Pancreas (tissue), 10 donors: ENCODE results near the gene ANKS1B. TPM values are rescaled to one million over a fixed set of nuclear protein-coding genes. Genes with fewer than 3 reads are reported as not detected.
"Not testable (repeated sequence)": the region's sequence is repeated elsewhere in the genome, so short reads cannot be mapped to it uniquely, and the experiment has no call there.

ENCODE experiments used
- ATAC-seq, 4 donors: fragments of 200-7000 bp; cut with Tn5 transposase; one replicate each; pipeline versions ENCODE4 v1.8.0 to v1.9.1; 2020; ENCODE audit warnings: mild to moderate bottlenecking in 4 of 4, moderate library complexity in 4 of 4
- DNase-seq, 6 donors: peaks; one replicate each; pipeline ENCODE4 v3.0.0-alpha.2; 2020
- FAIRE-seq: peaks from 2 replicates; lab custom pipeline; 2012; peaks lifted over from hg19 to GRCh38; lab: Jason Lieb, UNC
- H3K27ac ChIP-seq, 4 donors: fragments of 200-600 bp; sonication (generic); 1 replicate in 3 of 4; 2 replicates in 1 of 4; pipeline versions ENCODE4 v1.5.0 to v1.8.0; 2020
- H3K27me3 ChIP-seq, 4 donors: fragments of 200-600 bp; one replicate each; pipeline ENCODE4 v1.8.0; 2021
- H3K36me3 ChIP-seq, 3 donors: fragments of 200-600 bp; sonication (generic) in 1 of 3; one replicate each; pipeline versions ENCODE4 v1.5.0 to v1.8.0; 2020 to 2021
- H3K4me1 ChIP-seq, 3 donors: fragments of 200-600 bp; one replicate each; pipeline ENCODE4 v1.8.0; 2021
- H3K4me3 ChIP-seq, 4 donors: fragments of 200-600 bp; sonication (generic) in 2 of 4; one replicate each; pipeline versions ENCODE4 v1.5.0 to v1.8.0; 2020 to 2021
- H3K9me3 ChIP-seq, 4 donors: fragments of 200-600 bp; one replicate each; pipeline ENCODE4 v1.8.0; 2021
- WGBS, 2 donors: extraction: QIAGEN DNeasy Blood & Tissue Kit; methylation state at CpG; one replicate each; pipeline ENCODE4 v1.1.7; 2013; 5-methylcytosine and 5-hydroxymethylcytosine counted together
- intact Hi-C, 3 donors: fragments of 100-400 bp; cut with DNase I; formaldehyde crosslinking; loops; one replicate each; pipeline versions ENCODE4 v1.11.1 to v1.14.2; 2022
- polyA plus RNA-seq, 2 donors: library from polyadenylated mRNA; stranded (reverse); fragments of 200-250 nt; gene quantifications; one replicate each; pipeline ENCODE4 v1.2.3, GENCODE V29; 2013
- total RNA-seq, 6 donors: library from RNA; stranded (reverse); fragmentation: NEBNext Ultra II Directional in 4 of 6; extraction: Animal tissue kit (Norgen Biotek cat#: 25700) in 4 of 6; gene quantifications; one replicate each; pipeline versions ENCODE4 v1.2.1 to v1.2.4, GENCODE V29; 2021 to 2023
- TF ChIP-seq, protein P1 (sequence below), 4 donors: fragments of 200-600 bp; sonication (generic) in 3 of 4; IDR thresholded peaks; one replicate each; pipeline versions ENCODE4 v1.5.0 to v1.8.0; 2021; ENCODE audit warnings: antibody characterized with exemption in 4 of 4
- donor health status: healthy with polysubstance abuse.
- donor health status: DM: no; HTN: no; CAD: no; lungs with moderate emphysema.
- donor health status: DM: no; HTN: no; CAD: no.
- donor health status: control.
- donor health status: control.
- donor health status: Bipolar disorder and iron deficiency.
- donor health status: DM: yes; HTN: yes; CAD: no.
- donor health status: DM: no; HTN: no; CAD: no.
- donor health status: DM: no; HTN: no; CAD: no.
- donor health status: DM: yes; HTN: yes; CAD: no.

Gene ANKS1B
- total and polyA plus RNA-seq, 8 donors, result 0.49 to 3.2 (median 1.9) TPM

DNA sequence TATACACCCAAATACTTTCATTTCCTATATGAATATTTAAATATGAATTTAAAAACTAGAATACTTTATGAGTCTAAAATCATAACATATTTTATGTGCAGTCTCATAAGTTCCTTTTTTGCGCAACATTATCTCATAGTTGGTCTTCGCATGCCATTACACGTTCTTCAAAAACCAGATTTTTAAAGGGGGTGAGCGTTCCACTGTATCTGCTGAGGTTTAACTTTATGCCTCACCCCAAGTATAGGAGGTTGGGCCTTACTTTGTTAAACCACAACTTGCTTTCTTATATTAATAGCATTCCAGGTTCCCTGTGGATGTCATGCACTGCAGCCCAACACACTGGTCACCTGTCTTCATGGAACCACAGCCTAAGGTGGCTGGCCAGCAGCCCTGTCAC lies 1221.1 kb downstream of the ANKS1B start:
- FAIRE-seq (no peak), DNase-seq (no peak)
- TF ChIP-seq, protein P1, sequence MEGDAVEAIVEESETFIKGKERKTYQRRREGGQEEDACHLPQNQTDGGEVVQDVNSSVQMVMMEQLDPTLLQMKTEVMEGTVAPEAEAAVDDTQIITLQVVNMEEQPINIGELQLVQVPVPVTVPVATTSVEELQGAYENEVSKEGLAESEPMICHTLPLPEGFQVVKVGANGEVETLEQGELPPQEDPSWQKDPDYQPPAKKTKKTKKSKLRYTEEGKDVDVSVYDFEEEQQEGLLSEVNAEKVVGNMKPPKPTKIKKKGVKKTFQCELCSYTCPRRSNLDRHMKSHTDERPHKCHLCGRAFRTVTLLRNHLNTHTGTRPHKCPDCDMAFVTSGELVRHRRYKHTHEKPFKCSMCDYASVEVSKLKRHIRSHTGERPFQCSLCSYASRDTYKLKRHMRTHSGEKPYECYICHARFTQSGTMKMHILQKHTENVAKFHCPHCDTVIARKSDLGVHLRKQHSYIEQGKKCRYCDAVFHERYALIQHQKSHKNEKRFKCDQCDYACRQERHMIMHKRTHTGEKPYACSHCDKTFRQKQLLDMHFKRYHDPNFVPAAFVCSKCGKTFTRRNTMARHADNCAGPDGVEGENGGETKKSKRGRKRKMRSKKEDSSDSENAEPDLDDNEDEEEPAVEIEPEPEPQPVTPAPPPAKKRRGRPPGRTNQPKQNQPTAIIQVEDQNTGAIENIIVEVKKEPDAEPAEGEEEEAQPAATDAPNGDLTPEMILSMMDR (IDR thresholded peaks at IDR 0.05), result no peak

DNA sequence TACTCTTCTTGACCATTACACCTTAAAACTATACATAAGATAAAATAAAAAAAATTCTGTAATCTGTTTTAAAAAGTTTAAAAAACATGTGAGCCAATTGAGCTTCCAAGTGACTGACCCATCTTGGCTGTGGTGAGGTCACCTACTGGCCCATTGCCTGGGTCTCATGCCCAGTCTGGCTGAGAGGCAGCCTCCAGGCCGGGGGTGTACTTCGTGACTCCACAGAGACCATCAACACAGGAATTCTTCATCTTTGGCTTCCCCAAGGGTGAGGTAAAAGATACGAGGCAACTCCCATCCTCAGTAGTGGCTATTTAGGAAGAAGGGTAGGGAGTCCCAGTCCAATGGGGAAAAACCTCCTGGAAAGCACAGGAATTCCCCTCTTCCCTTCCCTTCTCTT lies 1226.4 kb downstream of the ANKS1B start:
- Histone ChIP-seq H3K9me3 (no peaks in the 10 kb centered on the region), H3K36me3 (no peaks in the 10 kb centered on the region), H3K4me1 (no peaks in the 10 kb centered on the region), H3K4me3 (no peak overlapping the region), H3K27me3 (no peaks in the 10 kb centered on the region), H3K27ac (no peak overlapping the region)
- intact Hi-C loops, result no loop called here
- ATAC-seq, result peak in 1 of 4 donors; percentile 36
- FAIRE-seq, result no peak
- WGBS, 2 donors, result 69 to 75% methylated on average over 3 of the region's 3 CpGs
- TF ChIP-seq, protein P1 (IDR thresholded peaks at IDR 0.05), result no peak
- DNase-seq, result no peak

More for the DNA sequence above, 1221.1 kb downstream of the ANKS1B start:
- no peaks in the 10 kb centered on the region for H3K9me3 ChIP-seq
- no peak overlapping the region for H3K4me3 ChIP-seq
- H3K27me3 ChIP-seq, result no peaks in the 10 kb centered on the region
- no peaks in the 10 kb centered on the region for H3K36me3 ChIP-seq
- no peak for ATAC-seq
- 88 to 93% methylated on average over 4 of the region's 4 CpGs for WGBS, 2 donors
- intact Hi-C loops, result no loop called here
- no peak overlapping the region for H3K27ac ChIP-seq
- H3K4me1 ChIP-seq, result no peaks in the 10 kb centered on the region

DNA sequence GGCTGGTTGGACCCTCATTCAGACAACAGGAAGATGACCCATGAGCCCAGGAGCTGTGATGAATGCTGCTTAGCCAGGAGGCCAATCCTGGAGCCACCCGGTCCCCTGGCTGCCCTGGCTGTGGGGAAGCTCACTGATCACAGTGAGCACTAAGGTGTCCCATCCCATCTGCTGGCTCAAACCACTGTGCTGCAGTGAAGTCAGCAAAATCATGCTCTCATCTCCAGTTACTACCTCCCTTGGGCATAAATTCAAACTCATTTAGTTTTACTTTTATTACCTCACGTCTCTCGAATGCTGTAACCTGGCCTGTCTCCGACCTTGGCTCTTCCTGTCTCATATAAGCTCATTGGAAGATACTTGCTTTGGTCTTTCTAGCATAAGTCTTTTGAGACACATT lies 1227.3 kb downstream of the ANKS1B start:
- Histone ChIP-seq H3K9me3 (no peaks in the 10 kb centered on the region), H3K27me3 (no peaks in the 10 kb centered on the region), H3K4me1 (no peaks in the 10 kb centered on the region), H3K27ac (no peak overlapping the region), H3K4me3 (no peak overlapping the region), H3K36me3 (no peaks in the 10 kb centered on the region)
- intact Hi-C loops, result no loop called here
- WGBS, 2 donors, result 59 to 66% methylated on average over 4 of the region's 4 CpGs
- ATAC-seq (no peak), FAIRE-seq (no peak), DNase-seq (no peak)
- TF ChIP-seq, protein P1 (IDR thresholded peaks at IDR 0.05), result no peak

DNA sequence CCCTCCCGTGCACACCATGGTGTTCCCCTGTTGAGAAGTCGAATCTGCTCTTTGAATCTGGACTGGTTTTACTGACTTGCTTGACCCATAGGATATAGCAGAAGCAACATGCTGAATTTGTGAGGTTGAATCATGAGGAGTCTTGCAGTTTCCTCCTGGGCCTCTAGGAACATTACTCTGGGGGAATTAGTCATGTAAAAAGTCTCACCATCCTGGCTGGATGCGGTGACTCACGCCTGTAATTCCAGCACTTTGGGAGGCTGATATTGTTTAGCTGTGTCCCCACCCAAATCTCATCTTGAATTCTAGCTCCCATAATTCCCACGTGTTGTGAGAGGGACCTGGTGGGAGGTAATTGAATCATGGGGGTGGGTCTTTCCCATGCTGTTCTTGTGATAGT lies 1228.9 kb downstream of the ANKS1B start:
- WGBS, 2 donors, result 80 to 85% methylated on average over 5 of the region's 5 CpGs
- H3K36me3 ChIP-seq, H3K27ac ChIP-seq, H3K4me1 ChIP-seq, intact Hi-C loops, FAIRE-seq, H3K4me3 ChIP-seq, H3K27me3 ChIP-seq, DNase-seq, ATAC-seq, H3K9me3 ChIP-seq: not testable (repeated sequence)

DNA sequence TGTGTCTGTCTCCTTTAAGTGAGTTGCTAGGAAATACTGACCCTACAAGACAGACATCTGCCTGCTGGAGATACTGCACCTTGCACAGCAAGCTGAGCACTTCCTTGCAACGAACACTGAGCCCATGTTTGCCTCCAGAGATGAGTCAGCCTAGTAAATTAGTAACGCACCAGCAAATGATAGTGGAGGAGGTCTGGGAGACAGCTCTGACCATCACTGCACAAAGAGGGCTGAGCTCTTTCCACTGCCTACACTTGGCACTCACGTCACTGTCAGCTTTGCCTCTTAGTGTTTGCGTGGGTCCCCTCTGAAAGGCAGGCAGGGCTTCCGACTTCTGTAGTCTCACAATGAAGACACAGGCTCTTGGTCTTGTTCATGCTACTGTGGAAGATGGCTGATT lies 1230.6 kb downstream of the ANKS1B start:
- DNase-seq (no peak), ATAC-seq (peak in 3 of 4 donors; percentile 31 to 74 (median 69)), FAIRE-seq (no peak)
- Histone ChIP-seq H3K27me3 (no peaks in the 10 kb centered on the region), H3K9me3 (no peaks in the 10 kb centered on the region), H3K36me3 (no peaks in the 10 kb centered on the region), H3K4me3 (no peak overlapping the region), H3K27ac (no peak overlapping the region), H3K4me1 (no peaks in the 10 kb centered on the region)
- intact Hi-C loops, result no loop called here
- 64 to 69% methylated on average over 5 of the region's 5 CpGs for WGBS, 2 donors
- TF ChIP-seq, protein P1 (IDR thresholded peaks at IDR 0.05), result no peak
